22Rv1 (cell line): Measurements from ENCODE around the gene ACER3.

Source experiments
- H3K27ac ChIP-seq: fragments of 450-650 bp; 2 replicates; pipeline ENCODE4 v1.5.1; 2017
- ZFX ChIP-seq: fragments of 450-650 bp; IDR thresholded peaks from 2 replicates; pipeline ENCODE4 v1.6.1; 2017; ENCODE audit warnings: antibody characterized with exemption, borderline replicate concordance
- TF ChIP-seq, protein P1 (sequence below): fragments of 450-650 bp; IDR thresholded peaks from 2 replicates; pipeline ENCODE4 v1.5.1; 2017; ENCODE audit warnings: mild to moderate bottlenecking

The ACER3 gene

GRCh38 chr11:77075425-77075905, 214.7 kb downstream of the ACER3 start:
- TF ChIP-seq, protein P1, sequence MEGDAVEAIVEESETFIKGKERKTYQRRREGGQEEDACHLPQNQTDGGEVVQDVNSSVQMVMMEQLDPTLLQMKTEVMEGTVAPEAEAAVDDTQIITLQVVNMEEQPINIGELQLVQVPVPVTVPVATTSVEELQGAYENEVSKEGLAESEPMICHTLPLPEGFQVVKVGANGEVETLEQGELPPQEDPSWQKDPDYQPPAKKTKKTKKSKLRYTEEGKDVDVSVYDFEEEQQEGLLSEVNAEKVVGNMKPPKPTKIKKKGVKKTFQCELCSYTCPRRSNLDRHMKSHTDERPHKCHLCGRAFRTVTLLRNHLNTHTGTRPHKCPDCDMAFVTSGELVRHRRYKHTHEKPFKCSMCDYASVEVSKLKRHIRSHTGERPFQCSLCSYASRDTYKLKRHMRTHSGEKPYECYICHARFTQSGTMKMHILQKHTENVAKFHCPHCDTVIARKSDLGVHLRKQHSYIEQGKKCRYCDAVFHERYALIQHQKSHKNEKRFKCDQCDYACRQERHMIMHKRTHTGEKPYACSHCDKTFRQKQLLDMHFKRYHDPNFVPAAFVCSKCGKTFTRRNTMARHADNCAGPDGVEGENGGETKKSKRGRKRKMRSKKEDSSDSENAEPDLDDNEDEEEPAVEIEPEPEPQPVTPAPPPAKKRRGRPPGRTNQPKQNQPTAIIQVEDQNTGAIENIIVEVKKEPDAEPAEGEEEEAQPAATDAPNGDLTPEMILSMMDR, result no peak
- TF ChIP-seq ZFX, result no peak

More at GRCh38 chr11:77075425-77075905, 214.7 kb downstream of the ACER3 start:
- no peak overlapping the region for H3K27ac ChIP-seq
